A673 (cell line): ENCODE results near the gene NTNG2. TPM values are rescaled to one million over a fixed set of nuclear protein-coding genes. Genes with fewer than 3 reads are reported as not detected.

Experiments
- BruUV-seq: library from RNA; stranded (reverse); fragments of 400-500 nt; replicated peaks from 2 replicates; lab custom pipeline; 2021; lab: Mats Ljungman, UMichigan
- CTCF ChIA-PET: fragments of 300-600 bp; sonication (Branson Sonifier 250); formaldehyde crosslinking; loops from one replicate; lab custom pipeline; 2022; ENCODE audit warnings: antibody characterized with exemption; lab: Charles Lee
- POLR2A ChIA-PET: fragments of 300-600 bp; sonication (Branson Sonifier 250); formaldehyde crosslinking; loops from one replicate; lab custom pipeline; 2022; ENCODE audit warnings: antibody characterized with exemption; ENCODE audit not compliant: low non-redundant PET; lab: Charles Lee
- DNase-seq: peaks from one replicate; pipeline ENCODE4 v3.0.0-alpha.2; 2015; ENCODE audit warnings: low spot score
- H3K27ac ChIP-seq: fragments of 200-600 bp; sonication (generic); 2 replicates; pipeline ENCODE4 v1.5.1; 2016; ENCODE audit warnings: mixed run types, low read depth, mild to moderate bottlenecking, mixed read lengths, antibody characterized with exemption, low read length; ENCODE audit not compliant: poor library complexity, severe bottlenecking
- H3K27me3 ChIP-seq: fragments of 200-600 bp; sonication (generic); replicated peaks from 2 replicates; pipeline ENCODE4 v1.6.1; 2017; ENCODE audit warnings: mixed run types, low read depth, mild to moderate bottlenecking, mixed read lengths, antibody characterized with exemption, low read length; ENCODE audit not compliant: insufficient read depth, poor library complexity
- H3K36me3 ChIP-seq: fragments of 200-600 bp; sonication (generic); 2 replicates; pipeline ENCODE4 v1.6.1; 2016; ENCODE audit warnings: mixed run types, mild to moderate bottlenecking, mixed read lengths, antibody characterized with exemption, low read length; ENCODE audit not compliant: insufficient read depth, poor library complexity, severe bottlenecking
- H3K4me1 ChIP-seq: fragments of 200-600 bp; sonication (generic); 2 replicates; pipeline ENCODE4 v1.6.1; 2017; ENCODE audit warnings: mixed run types, mild to moderate bottlenecking, mixed read lengths, antibody characterized with exemption, low read length; ENCODE audit not compliant: insufficient read depth, poor library complexity, severe bottlenecking
- H3K4me3 ChIP-seq: fragments of 200-600 bp; sonication (generic); 2 replicates; pipeline ENCODE4 v1.5.1; 2016; ENCODE audit warnings: low read depth, mixed run types, mild to moderate bottlenecking, mixed read lengths, low read length; ENCODE audit not compliant: poor library complexity, severe bottlenecking
- H3K9me3 ChIP-seq: fragments of 200-600 bp; sonication (generic); 2 replicates; pipeline ENCODE4 v1.6.1; 2016; ENCODE audit warnings: mixed run types, low read depth, mild to moderate bottlenecking, mixed read lengths, antibody characterized with exemption, low read length; ENCODE audit not compliant: poor library complexity, severe bottlenecking
- CTCF ChIP-seq: fragments of 300-800, 200-600 bp; sonication (generic); conservative IDR thresholded peaks from 2 replicates; pipeline ENCODE4 v1.5.1; 2017; ENCODE audit warnings: low read depth, mild to moderate bottlenecking, antibody characterized with exemption, low read length, moderate library complexity, mixed read lengths
- EZH2 ChIP-seq: fragments of 200-600 bp; sonication (generic); IDR thresholded peaks from 2 replicates; pipeline ENCODE4 v1.6.1; 2017; ENCODE audit warnings: borderline replicate concordance, low read depth, mild to moderate bottlenecking, mixed read lengths, antibody characterized with exemption, low read length; ENCODE audit not compliant: poor library complexity, severe bottlenecking
- intact Hi-C: fragments of 100-400 bp; cut with micrococcal nuclease; formaldehyde crosslinking; loops from one replicate; pipeline ENCODE4 v1.10.0; 2022; ENCODE audit not compliant: unreplicated experiment
- total RNA-seq: library from RNA; stranded (reverse); gene quantifications from 2 replicates; pipeline ENCODE4 v1.2.3, GENCODE V29; 2021

Gene NTNG2
- total RNA-seq, 1 experiment from 2014 or later, result 1.5 TPM

GRCh38 chr9:132171702-132172101, 9.8 kb downstream of the NTNG2 start:
- POLR2A ChIA-PET, result no interaction called here
- no peak for DNase-seq
- H3K4me1 ChIP-seq, result no peaks in the 10 kb centered on the region
- intact Hi-C loops, result no loop called here
- H3K36me3 ChIP-seq, result no peaks in the 10 kb centered on the region
- H3K27me3 ChIP-seq, result peaks cover 10% of the 10 kb centered on the region
- TF ChIP-seq EZH2 (no peak), CTCF (no peak)
- CTCF ChIA-PET, result interaction anchor here (0.7 to 2.1 kb wide), 2 partner anchors 65 to 66 kb away, joined by 3 to 12 read pairs; no protein-coding TSS in a partner anchor
- H3K27ac ChIP-seq, result no peak overlapping the region
- H3K9me3 ChIP-seq, result no peaks in the 10 kb centered on the region
- no TSS peak for BruUV-seq
- H3K4me3 ChIP-seq, result no peak overlapping the region

- Histone ChIP-seq H3K4me1 (no peaks in the 10 kb centered on the region), H3K36me3 (no peaks in the 10 kb centered on the region), H3K27me3 (peaks cover 6% of the 10 kb centered on the region), H3K27ac (no peak overlapping the region), H3K9me3 (no peaks in the 10 kb centered on the region), H3K4me3 (no peak overlapping the region)
- BruUV-seq, result no TSS peak
- TF ChIP-seq EZH2 (no peak), CTCF (no peak)
- ChIA-PET CTCF (interaction anchor here (0.6 to 2.1 kb wide), 2 partner anchors 64 to 75 kb away, joined by 3 to 12 read pairs; no protein-coding TSS in a partner anchor), POLR2A (interaction anchor here (0.7 kb wide), 1 partner anchor 373 kb away, joined by 13 read pairs; no protein-coding TSS in a partner anchor)
- DNase-seq, result no peak
- intact Hi-C loops, result no loop called here
Observed at GRCh38 chr9:132172185-132172584, 10.3 kb downstream of the NTNG2 start.

GRCh38 chr9:132175431-132175830, 13.6 kb downstream of the NTNG2 start:
- Histone ChIP-seq H3K27ac (no peak overlapping the region), H3K4me3 (no peak overlapping the region), H3K4me1 (no peaks in the 10 kb centered on the region), H3K27me3 (no peaks in the 10 kb centered on the region), H3K36me3 (no peaks in the 10 kb centered on the region), H3K9me3 (no peaks in the 10 kb centered on the region)
- intact Hi-C loops, result no loop called here
- ChIA-PET POLR2A (no interaction called here), CTCF (no interaction called here)
- BruUV-seq, result no TSS peak
- DNase-seq, result no peak
- TF ChIP-seq EZH2 (no peak), CTCF (no peak)
